HFF-Myc (cell line): ENCODE measurements around the gene LONP2.

Source experiments
- DNase-seq: peaks from one replicate; pipeline ENCODE4 v3.0.0-alpha.2; 2011; ENCODE audit warnings: low read depth; ENCODE audit errors: extremely low read depth
- H3K4me3 ChIP-seq: replicated peaks from 2 replicates; pipeline ENCODE4 v1.5.1; 2011; ENCODE audit warnings: low read depth, mild to moderate bottlenecking, control low read depth, low read length
- TF ChIP-seq, protein P1 (sequence below): IDR thresholded peaks from 2 replicates; pipeline ENCODE4 v1.5.1; 2012; ENCODE audit warnings: mild to moderate bottlenecking, low read depth, low read length, control low read depth; ENCODE audit errors: missing control alignments

LONP2 gene, protein sequence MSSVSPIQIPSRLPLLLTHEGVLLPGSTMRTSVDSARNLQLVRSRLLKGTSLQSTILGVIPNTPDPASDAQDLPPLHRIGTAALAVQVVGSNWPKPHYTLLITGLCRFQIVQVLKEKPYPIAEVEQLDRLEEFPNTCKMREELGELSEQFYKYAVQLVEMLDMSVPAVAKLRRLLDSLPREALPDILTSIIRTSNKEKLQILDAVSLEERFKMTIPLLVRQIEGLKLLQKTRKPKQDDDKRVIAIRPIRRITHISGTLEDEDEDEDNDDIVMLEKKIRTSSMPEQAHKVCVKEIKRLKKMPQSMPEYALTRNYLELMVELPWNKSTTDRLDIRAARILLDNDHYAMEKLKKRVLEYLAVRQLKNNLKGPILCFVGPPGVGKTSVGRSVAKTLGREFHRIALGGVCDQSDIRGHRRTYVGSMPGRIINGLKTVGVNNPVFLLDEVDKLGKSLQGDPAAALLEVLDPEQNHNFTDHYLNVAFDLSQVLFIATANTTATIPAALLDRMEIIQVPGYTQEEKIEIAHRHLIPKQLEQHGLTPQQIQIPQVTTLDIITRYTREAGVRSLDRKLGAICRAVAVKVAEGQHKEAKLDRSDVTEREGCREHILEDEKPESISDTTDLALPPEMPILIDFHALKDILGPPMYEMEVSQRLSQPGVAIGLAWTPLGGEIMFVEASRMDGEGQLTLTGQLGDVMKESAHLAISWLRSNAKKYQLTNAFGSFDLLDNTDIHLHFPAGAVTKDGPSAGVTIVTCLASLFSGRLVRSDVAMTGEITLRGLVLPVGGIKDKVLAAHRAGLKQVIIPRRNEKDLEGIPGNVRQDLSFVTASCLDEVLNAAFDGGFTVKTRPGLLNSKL

DNA sequence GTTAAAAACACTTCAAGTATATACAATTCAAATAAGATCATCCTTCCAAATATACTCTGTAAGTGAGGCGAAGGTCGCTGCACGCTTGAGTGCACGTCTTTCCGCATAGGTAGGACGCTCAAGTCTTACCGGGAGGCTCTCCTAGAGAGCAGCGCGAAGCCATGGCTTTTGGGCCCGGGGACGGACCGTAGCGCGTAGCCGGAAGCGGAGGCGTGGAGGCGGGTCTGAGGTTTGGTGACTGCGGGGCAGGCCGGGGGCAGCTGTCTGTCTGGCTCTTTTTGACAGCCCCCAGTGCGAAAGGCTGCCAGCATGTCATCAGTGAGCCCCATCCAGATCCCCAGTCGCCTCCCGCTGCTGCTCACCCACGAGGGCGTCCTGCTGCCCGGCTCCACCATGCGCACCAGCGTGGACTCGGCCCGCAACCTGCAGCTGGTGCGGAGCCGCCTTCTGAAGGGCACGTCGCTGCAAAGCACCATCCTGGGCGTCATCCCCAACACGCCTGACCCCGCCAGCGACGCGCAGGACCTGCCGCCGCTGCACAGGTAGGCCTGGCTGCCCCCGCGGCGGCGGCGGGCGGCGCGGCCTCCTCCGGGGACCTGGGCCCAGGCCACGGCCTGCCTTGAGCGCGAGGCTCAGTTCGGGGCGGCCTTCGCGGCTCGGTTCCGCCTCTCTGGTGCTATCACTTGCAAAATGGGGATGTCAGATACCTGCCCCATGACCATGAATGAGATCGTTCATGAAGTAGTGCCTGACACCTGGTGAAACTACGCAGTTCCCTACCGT lies at the start of gene LONP2:
Gene LONP2 (plus strand): TSS at position 221 of the 783 bp plus-strand sequence. CDS start 89 bp downstream, at position 310.
- peak within 1 kb of the TSS; percentile 86 for H3K4me3 ChIP-seq
- DNase-seq: peak; percentile 56
- TF ChIP-seq, protein P1, sequence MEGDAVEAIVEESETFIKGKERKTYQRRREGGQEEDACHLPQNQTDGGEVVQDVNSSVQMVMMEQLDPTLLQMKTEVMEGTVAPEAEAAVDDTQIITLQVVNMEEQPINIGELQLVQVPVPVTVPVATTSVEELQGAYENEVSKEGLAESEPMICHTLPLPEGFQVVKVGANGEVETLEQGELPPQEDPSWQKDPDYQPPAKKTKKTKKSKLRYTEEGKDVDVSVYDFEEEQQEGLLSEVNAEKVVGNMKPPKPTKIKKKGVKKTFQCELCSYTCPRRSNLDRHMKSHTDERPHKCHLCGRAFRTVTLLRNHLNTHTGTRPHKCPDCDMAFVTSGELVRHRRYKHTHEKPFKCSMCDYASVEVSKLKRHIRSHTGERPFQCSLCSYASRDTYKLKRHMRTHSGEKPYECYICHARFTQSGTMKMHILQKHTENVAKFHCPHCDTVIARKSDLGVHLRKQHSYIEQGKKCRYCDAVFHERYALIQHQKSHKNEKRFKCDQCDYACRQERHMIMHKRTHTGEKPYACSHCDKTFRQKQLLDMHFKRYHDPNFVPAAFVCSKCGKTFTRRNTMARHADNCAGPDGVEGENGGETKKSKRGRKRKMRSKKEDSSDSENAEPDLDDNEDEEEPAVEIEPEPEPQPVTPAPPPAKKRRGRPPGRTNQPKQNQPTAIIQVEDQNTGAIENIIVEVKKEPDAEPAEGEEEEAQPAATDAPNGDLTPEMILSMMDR: no peak

DNA sequence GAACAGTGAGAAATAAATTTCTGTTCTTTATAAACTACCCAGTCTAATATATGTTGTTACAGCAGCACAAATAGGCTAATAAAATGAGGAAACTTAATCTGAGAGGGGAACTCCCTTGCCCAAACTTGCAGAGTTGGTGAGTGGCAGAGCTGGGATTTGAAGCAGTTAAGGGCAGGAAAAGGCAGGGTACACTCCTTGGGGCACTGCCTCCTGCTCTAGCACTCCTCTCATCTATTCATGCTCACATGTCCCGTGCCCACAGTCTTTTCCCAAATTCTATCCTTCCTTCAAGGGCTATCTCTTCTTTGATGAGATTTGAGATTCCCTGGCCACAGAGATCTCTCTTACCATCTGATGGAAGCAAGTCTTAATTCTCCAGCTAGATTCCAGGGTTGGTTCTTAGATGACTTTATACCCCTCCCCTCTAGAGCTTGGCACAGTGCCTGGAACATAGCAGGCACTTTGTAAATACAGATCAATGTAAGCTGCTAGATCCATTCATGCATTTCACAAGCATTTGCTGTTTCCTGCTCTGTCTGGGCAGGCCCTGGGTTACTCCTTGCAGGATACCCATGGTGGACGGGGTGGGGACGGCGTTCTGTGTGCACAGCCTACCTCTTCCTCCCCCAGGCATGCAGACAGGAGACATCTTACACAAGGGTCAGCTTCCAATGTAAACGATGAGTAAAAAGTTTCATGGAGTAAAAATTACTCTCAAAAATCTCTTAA lies 49.1 kb upstream of the LONP2 start:
- TF ChIP-seq, protein P1: no peak
- no peak overlapping the region for H3K4me3 ChIP-seq
- DNase-seq: no peak

DNA sequence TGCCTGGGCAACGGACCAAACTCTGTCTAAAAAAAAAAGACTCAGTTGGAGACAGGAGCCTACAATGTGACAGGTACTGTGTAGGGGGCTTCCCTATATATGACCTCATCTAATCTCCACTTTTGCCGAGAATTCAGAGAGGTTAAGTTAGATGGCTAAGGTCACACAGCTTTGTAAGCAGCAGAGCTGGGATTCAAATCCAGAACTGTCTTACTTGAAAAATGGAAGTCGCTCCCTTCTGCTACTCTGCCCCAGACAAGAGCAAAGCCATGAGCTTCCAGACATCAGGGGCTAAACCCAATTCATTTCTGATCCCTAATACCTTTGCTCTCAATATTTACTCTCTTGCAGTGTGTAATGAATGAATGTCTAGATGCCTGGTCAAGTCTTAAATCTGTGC lies 46.8 kb upstream of the LONP2 start:
- DNase-seq: no peak
- H3K4me3 ChIP-seq: no peak overlapping the region
- TF ChIP-seq, protein P1: no peak

DNA sequence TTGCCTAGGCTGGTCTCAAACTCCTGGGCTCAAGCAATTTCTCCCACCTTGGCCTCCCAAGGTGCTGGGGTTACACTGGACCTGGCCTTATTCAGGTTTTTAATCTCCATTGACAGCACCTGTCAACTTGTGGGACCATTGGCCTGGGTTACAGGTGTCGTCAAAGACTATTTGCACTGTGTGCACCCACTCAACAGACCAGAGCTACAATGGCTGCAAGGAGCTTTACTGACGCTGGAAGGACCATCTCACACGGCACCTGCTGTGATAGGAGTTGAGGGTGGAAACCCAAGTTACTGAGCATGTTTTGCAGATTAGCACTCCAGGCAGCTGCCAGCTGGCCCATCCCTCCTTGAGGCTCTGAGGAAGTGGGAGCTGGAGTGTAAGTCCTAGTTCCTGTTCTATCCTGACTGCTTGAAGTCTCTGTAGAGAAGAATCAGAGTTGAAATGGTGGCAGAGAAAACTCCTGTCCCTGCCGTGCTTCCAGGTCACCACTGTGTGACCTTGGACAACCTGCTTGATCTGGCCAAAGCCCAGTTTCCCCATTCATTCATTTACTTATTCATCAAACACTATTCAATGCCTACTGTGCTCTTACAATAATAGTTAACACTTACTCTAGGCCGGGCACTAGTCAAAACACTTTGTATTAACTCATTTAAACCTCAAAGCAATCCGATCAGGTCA lies 42.4 kb upstream of the LONP2 start:
- DNase-seq: no peak
- H3K4me3 ChIP-seq: no peak overlapping the region
- TF ChIP-seq, protein P1: no peak

DNA sequence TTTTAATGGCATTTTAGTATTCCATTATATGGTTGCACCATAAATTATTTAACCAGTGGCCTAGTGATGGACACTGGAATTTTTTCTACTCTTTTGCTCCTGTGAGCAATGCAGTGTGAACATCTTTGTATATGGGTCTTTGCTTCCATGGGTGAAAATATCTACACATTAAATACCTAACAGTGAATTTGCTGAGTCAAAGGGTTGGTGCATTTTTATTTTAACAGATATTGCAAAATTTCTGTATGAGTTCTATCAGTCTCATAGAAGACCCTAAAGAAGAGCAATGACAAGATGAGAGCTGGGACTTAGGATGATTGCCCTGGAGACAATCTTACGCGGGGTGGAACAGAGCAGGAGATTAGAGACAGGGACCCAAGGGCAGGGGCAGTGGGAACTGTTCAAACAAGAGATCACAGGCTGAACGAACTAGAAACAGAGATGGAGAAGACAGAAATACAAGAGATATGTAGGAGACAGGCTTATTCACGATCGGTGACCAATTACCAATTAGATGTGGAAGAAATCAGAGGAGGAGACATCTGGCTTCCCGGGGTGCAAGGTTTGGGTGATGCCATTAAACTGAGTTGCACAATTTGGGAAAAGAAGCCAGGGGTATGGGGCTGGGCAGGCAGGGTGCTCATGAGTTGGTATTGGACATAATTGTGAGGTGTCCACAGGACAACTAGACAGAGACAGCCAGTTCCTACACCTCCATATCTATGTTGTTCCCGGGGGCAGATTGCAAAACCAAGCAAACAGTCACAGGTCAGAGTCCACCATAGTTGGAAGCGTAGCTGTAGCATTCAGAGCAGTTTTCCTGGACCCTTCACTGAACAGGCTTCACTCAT lies 39.9 kb upstream of the LONP2 start:
- no peak for DNase-seq
- TF ChIP-seq, protein P1: no peak
- H3K4me3 ChIP-seq: no peak overlapping the region
